Large intestine (tissue), 3 donors: ENCODE results near the gene CNKSR3. TPM values are rescaled to one million over a fixed set of nuclear protein-coding genes. Genes with fewer than 3 reads are reported as not detected.

Experiments
- DNase-seq, 2 donors: peaks; one replicate each; pipeline versions ENCODE4 v3.0.0 to v3.0.0-alpha.2; 2013
- H3K27ac ChIP-seq: one replicate; pipeline ENCODE4 v1.5.1; 2013; ENCODE audit warnings: low read length
- H3K27me3 ChIP-seq: 2 replicates; pipeline ENCODE4 v1.6.1; 2013; ENCODE audit warnings: low read length; ENCODE audit not compliant: control insufficient read depth, insufficient read depth
- H3K36me3 ChIP-seq: 2 replicates; pipeline ENCODE4 v1.6.1; 2013; ENCODE audit warnings: low read length; ENCODE audit not compliant: control insufficient read depth, insufficient read depth
- H3K4me1 ChIP-seq: one replicate; pipeline ENCODE4 v1.6.1; 2013; ENCODE audit warnings: low read length; ENCODE audit not compliant: control insufficient read depth, insufficient read depth
- H3K4me3 ChIP-seq: one replicate; pipeline ENCODE4 v1.5.1; 2013; ENCODE audit warnings: low read length
- H3K9me3 ChIP-seq: one replicate; pipeline ENCODE4 v1.6.1; 2013; ENCODE audit warnings: mild to moderate bottlenecking, low read depth, low read length, moderate library complexity; ENCODE audit not compliant: control insufficient read depth
- WGBS: methylation state at CpG from one replicate; pipeline ENCODE4 v1.1.5; 2013; ENCODE audit warnings: low lambda C conversion rate; ENCODE audit not compliant: insufficient coverage; 5-methylcytosine and 5-hydroxymethylcytosine counted together
- polyA plus RNA-seq: library from polyadenylated mRNA; unstranded; fragments of 120-200 nt; gene quantifications from one replicate; pipeline ENCODE4 v1.2.1, GENCODE V29; 2013

Gene CNKSR3
- polyA plus RNA-seq, 1 donor: 25.8 TPM

- H3K36me3 ChIP-seq: peaks cover 30% of the 10 kb centered on the region
- H3K27me3 ChIP-seq: no peaks in the 10 kb centered on the region
- no peaks in the 10 kb centered on the region for H3K9me3 ChIP-seq
- DNase-seq: no peak
- H3K27ac ChIP-seq: no peak overlapping the region
- no CpG with 5 or more reads among the region's 5 CpGs for WGBS
- H3K4me3 ChIP-seq: no peak overlapping the region
- no peaks in the 10 kb centered on the region for H3K4me1 ChIP-seq
Measured at GRCh38 chr6:154494592-154495311, 15.7 kb downstream of the CNKSR3 start.

DNA sequence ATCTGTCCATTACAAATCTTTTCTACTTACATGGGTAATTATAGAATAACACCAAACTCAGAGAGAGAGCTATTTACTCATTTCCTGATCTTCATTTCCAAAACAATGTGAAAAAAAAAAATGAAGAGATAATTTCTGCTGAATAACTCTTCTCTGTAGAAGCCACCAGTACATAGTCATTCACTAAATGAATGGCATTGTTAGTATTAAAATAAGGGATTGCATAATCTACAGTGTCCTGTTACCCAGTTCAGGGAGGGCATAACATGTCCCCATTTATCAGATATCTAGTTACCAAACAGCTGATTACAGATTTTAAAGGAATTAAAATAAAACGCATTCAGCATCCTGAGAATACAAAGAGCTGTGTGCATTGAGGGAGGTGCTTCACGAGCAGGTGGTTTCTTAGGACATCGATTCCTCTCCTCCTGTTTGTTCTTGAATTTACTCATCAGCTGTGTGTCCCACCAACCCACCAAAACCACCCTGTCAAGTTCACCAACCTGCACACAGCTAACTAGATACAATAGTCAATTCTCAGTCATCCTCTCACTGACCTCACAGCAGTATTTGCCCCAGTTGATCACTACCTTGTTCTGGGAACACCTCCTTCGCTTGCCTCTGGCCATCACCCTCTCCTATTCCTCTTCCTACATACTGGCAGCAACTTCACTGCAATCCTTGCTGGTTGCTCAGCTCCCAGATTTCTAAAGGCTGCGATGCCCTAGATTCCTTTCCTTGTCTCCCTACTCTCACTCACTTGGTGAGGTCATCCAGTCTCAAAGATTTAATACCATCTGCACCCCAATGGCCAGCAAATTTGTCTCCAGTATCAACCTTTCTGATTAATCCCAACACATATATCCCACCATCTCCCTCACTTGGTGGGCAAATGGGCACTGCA, 18.7 kb downstream of the CNKSR3 start:
- WGBS: 100% methylated on average over 1 of the region's 5 CpGs
- no peaks in the 10 kb centered on the region for H3K4me1 ChIP-seq
- peaks cover 20% of the 10 kb centered on the region for H3K36me3 ChIP-seq
- DNase-seq: no peak
- H3K27ac ChIP-seq: no peak overlapping the region
- no peaks in the 10 kb centered on the region for H3K27me3 ChIP-seq
- no peaks in the 10 kb centered on the region for H3K9me3 ChIP-seq
- no peak overlapping the region for H3K4me3 ChIP-seq

GRCh38 chr6:154489822-154490221, 20.7 kb downstream of the CNKSR3 start:
- H3K27me3 ChIP-seq: no peaks in the 10 kb centered on the region
- DNase-seq: no peak
- WGBS: 100% methylated on average over 1 of the region's 5 CpGs
- H3K4me1 ChIP-seq: no peaks in the 10 kb centered on the region
- no peak overlapping the region for H3K27ac ChIP-seq
- H3K36me3 ChIP-seq: peaks cover 11% of the 10 kb centered on the region
- no peaks in the 10 kb centered on the region for H3K9me3 ChIP-seq
- no peak overlapping the region for H3K4me3 ChIP-seq

- Histone ChIP-seq H3K36me3 (peaks cover 7% of the 10 kb centered on the region), H3K27ac (no peak overlapping the region), H3K4me3 (no peak overlapping the region), H3K4me1 (no peaks in the 10 kb centered on the region), H3K27me3 (no peaks in the 10 kb centered on the region), H3K9me3 (no peaks in the 10 kb centered on the region)
- WGBS: no CpG with 5 or more reads among the region's 11 CpGs
- DNase-seq: no peak
Measured at GRCh38 chr6:154488802-154489437, 21.6 kb downstream of the CNKSR3 start.

GRCh38 chr6:154488248-154488593, 22.3 kb downstream of the CNKSR3 start:
- no CpG with 5 or more reads among the region's 1 CpG for WGBS
- no peak for DNase-seq

GRCh38 chr6:154487367-154488247, 22.9 kb downstream of the CNKSR3 start:
- peak in 1 of 2 donors; percentile 10 for DNase-seq
- H3K27me3 ChIP-seq: no peaks in the 10 kb centered on the region
- H3K4me1 ChIP-seq: no peaks in the 10 kb centered on the region
- H3K9me3 ChIP-seq: no peaks in the 10 kb centered on the region
- no CpG with 5 or more reads among the region's 6 CpGs for WGBS
- no peak overlapping the region for H3K27ac ChIP-seq
- H3K4me3 ChIP-seq: no peak overlapping the region
- H3K36me3 ChIP-seq: peaks cover 2% of the 10 kb centered on the region

More at GRCh38 chr6:154488248-154488593, 22.3 kb downstream of the CNKSR3 start:
- Histone ChIP-seq H3K27me3 (no peaks in the 10 kb centered on the region), H3K9me3 (no peaks in the 10 kb centered on the region), H3K4me1 (no peaks in the 10 kb centered on the region), H3K36me3 (peaks cover 4% of the 10 kb centered on the region), H3K4me3 (no peak overlapping the region), H3K27ac (no peak overlapping the region)

DNA sequence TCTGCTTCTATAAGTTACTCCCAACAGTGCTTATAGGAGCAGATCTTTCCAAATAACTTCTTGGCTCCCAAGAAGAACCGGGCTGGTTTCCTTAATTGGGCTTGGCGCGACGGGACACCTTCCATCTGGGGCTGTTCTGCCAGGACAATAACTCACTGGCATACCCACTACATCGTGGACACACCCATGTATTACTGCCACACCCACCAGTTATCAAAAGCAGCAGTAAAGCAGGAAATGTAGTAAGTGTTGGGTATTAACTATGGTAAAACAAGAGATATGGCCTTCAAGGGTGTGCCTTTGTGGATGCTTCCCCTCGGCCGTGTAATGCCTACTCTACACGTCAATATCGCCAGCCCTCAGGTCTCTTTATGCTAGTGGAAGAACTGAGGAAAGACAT, 24.7 kb downstream of the CNKSR3 start:
- Histone ChIP-seq H3K27me3 (no peaks in the 10 kb centered on the region), H3K4me1 (no peaks in the 10 kb centered on the region), H3K36me3 (peaks cover 2% of the 10 kb centered on the region), H3K9me3 (no peaks in the 10 kb centered on the region), H3K27ac (no peak overlapping the region), H3K4me3 (no peak overlapping the region)
- DNase-seq: peak in 1 of 2 donors; percentile 64
- WGBS: no CpG with 5 or more reads among the region's 9 CpGs

DNA sequence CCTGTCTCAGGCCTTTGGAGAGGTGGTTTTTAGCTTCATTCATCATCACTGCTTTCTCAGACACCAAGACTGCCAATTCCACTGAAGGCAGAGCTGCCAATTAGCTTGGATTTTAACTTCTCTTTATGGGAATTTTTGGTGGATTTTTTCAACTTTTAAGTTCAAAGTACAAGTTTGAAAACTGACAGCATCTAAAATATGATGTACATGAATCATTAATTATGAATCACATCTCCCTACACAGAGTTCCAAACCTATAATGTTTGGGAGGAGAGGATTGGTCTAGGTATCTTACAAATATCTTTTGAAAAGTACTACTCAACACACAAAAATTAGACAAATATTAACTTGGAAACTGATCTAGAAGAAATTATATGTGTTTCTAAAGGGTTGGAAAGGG, 25.5 kb downstream of the CNKSR3 start:
- Histone ChIP-seq H3K36me3 (no peaks in the 10 kb centered on the region), H3K9me3 (no peaks in the 10 kb centered on the region), H3K27ac (no peak overlapping the region), H3K4me3 (no peak overlapping the region), H3K4me1 (no peaks in the 10 kb centered on the region), H3K27me3 (no peaks in the 10 kb centered on the region)
- DNase-seq: no peak

DNA sequence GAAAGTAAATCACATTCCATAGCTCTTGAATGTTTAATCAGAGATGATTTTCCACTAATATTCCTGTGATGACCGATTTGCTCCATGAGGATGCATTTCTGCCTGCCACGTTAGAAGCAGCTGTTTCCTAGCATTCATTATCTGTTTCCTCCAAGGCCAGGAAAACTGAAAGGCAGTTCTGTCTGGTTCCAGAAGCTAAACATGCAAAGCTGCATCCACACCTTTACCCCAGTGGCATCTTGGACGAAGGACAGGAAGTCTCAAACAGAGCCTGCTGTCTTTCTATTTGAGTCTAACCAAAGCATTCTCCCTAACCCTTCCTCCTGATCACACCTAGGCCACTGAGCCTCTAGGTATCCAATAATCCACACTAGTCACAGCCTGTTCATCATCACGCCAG, 27.6 kb downstream of the CNKSR3 start:
- H3K36me3 ChIP-seq: no peaks in the 10 kb centered on the region
- H3K9me3 ChIP-seq: no peaks in the 10 kb centered on the region
- peak overlapping the region; percentile 12 for H3K27ac ChIP-seq
- H3K4me1 ChIP-seq: no peaks in the 10 kb centered on the region
- peak in 1 of 2 donors; percentile 32 for DNase-seq
- WGBS: no CpG with 5 or more reads among the region's 4 CpGs
- no peaks in the 10 kb centered on the region for H3K27me3 ChIP-seq
- no peak overlapping the region for H3K4me3 ChIP-seq
